M059J (cell line): ENCODE measurements around the gene SYNJ2. TPM values are rescaled to one million over a fixed set of nuclear protein-coding genes. Genes with fewer than 3 reads are reported as not detected.
A peak's percentile ranks its signal among the peaks of the same experiment; 100 is the strongest.

ENCODE experiments used
- DNase-seq: peaks from one replicate; pipeline ENCODE4 v3.0.0-alpha.2; 2012; ENCODE audit warnings: low read depth
- total RNA-seq: library from RNA; depleted of rRNA; stranded (reverse); fragments of >200 nt; shearing (Covaris generic); gene quantifications from 2 replicates; pipeline ENCODE4 v1.2.3, GENCODE V29; 2014

Gene SYNJ2
- total RNA-seq, 1 experiment from 2014 or later = 50.4 TPM

DNA sequence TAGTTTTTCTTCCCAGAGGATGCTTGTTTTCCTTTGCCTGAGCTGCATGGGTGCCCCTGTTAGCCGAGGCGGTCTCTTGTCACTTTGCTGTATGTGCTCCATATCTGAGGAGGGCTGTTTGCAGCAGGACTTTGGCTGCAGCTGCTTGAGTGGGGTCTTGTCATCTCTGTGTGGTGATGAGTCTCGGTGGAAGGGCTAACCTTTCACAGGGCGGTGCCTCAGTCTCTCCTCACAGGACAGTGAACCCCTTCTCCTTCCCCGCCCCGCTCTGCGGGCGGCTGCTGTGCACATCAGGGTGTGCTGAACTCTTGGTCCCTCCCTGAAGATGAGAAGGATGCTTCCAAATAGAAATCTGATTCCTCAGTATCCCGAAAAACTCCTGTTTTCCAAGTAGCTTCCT is 75.1 kb downstream of the SYNJ2 start:
- no peak for DNase-seq

DNA sequence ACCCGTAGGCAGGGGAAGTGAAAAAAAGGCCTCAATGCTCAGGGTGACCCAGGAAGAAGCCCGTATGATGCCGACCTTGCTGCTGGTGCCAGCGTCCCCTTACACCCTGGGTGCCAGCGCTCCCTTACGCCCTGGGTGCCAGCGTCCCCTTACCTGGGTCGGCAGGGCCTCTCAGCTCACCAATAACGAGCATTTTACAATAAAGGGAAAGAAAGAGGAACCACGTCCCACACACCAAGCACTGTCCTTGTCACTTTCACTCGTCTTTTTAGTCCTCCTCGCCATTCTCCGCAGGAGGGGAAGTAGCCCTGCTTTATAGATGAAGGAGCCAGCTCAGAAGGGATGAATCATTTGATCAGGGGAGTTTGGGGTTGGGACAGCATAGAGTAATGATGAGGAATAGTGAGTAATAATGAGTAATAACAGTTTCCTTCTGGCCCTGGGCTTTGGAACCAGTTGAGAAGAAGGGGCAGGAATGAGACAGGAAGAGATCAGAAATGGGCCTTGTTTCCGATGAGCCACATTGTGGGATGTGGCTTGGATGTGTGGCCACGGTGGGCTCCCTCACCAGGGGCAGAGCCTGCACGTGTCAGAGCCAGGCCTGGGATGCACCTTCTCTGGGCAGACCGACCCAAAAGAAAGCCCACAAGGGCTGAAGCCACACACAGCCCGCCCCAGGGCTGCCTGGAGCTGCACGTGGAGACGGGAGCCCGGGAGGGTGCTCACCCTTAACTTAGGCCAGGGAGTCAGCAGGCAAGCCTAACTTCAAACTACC is 75.7 kb downstream of the SYNJ2 start:
- DNase-seq = peak; percentile 99

DNA sequence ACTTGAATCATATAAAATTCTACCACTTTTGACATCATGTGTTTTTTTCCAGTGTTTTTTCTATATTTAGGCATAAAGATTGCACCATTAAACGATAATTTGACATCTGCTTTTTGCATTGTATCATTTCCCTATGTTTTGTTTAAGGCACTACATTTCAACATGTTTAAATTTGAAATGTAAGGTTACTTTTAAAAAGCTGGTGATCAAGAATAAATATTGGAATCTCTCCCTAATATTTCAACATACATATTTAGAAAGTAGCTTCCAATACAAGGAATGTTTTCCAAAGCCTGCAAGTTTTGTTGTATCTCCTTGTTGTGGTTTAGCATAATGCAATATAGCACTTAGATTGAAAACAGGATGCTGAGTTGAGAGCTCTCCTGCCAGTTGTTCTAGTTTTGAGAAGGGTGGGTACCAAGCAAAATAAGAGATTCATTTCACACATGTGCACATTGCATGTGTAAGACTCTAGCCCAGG is 76.5 kb downstream of the SYNJ2 start:
- DNase-seq = no peak

DNA sequence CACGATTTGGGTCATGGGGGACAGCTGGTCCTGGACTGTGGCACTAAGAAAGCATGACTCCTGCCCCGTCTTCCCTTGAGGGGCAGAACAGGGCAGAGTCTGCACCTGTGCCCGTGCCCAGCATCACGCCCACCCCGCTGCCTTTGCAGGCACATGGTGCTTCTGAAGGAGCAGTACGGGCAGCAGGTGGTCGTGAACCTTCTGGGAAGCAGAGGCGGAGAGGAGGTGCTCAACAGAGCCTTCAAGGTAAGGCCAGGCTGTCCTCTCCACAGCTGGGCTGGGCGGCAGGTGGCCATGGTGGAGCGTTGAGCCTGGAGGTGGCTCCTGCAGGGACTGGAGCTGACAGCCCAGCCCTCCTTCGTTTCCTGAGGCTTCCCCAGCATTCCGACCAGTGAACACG is 77.4 kb downstream of the SYNJ2 start:
- DNase-seq = no peak

DNA sequence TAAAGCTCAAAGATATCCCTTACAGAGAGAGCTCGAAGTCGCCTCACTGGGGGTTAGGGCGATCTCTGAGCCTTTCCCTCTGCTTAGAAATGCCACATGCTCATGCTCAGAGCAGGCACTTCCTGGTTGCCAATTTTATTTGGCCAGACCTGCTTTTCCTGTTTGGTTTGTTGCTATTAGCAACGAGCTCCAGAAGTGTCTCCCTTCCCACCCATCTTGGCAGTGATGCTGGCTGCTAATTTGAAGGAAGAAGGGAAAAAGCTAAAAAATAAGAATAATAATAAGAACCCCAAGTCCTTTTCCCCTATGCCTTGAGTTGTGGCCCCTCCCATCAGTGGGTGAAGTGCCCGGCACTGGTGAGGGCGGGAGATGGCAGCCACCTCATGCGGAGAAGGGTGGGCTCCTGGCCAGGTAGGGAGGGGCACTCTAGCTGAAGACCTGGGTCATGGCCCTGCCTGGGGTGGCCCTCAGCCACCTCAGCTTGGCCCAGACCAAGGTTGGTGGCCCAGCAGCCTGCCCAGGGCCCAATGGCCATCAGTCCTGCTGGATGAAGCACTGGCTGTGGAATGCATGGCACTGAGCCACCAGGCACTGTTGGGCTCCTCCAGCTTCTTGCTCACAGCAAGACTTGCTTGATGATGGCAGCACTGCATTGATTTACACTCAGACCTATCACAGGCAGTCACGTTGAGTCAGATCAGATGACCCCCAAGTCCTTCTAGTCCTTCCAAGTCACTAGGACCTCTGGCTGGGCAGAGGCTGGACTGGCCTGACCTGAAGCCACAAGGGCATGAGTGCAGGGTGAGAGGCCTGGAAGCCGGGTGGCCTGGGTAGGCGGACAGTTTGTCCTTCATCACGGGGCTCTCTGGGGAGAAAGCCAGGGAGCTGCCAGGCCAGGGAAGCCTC is 79.0 kb downstream of the SYNJ2 start:
- peak; percentile 99 for DNase-seq

DNA sequence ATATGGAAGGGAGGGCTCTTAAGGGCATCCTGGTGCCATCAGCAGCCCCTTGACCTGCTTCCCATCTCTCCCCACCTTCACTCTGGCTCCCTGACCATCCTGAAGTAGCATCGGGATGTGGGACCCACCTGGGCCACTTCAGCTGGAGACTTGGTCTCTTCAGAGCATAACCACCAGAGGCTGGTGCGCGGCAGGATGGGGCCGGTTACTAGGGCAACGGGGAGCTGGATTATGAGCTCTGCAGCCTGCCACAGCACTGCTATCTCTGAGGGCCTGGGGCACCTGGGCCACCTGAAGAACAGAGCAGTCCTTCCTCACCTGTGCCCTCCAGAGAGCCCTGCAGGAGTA is 79.7 kb downstream of the SYNJ2 start:
- DNase-seq = peak; percentile 64

DNA sequence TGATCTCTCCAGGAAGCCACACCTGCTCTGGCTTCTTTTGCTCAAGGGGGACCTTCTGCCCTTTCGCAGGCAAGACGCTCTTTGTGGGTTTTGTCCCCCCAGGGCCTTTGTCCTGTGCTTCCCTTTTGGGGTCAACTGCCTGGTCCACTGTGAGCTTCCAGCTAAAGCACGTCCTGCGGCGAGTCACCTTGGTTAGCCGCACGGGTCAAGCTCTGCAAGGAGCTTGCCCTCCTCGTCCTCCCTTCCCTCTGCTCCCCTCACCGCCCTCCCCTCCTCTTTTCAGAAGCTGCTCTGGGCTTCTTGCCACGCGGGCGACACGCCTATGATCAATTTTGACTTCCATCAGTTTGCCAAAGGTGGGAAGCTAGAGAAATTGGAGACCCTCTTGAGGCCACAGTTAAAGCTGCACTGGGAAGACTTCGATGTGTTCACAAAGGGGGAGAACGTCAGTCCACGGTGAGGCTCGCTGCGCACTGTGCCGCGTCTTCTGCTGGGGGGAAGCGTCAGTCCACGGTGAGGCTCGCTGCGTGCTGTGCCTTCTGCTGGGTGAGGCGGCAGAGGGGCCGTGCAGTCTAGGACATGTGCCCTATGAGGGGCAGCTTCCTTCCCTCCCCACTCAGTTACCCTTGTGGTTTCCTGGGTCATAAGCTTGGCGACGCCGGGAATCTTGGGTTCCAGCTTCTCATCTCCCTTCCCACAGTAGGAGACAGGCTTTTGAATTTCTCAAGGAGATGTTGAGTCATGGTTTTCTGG is 80.2 kb downstream of the SYNJ2 start:
- peak; percentile 84 for DNase-seq

DNA sequence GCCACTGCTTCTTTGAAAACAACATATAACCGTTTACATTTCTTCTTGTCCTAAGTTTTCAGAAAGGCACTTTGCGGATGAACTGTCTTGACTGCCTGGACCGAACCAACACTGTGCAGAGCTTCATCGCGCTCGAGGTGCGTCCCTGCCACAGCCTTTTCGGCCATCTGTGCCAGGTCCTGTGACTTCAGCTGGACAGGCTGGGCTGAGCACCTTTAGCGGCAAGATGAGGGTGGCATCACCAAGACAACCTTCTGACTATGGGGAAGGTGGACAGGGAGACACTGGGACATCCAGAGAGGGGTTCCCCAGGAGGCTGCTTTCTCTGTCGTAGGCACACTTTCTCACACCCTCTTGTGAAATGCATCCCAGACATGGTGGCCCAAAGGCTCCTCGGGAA is 82.1 kb downstream of the SYNJ2 start:
- no peak for DNase-seq

DNA sequence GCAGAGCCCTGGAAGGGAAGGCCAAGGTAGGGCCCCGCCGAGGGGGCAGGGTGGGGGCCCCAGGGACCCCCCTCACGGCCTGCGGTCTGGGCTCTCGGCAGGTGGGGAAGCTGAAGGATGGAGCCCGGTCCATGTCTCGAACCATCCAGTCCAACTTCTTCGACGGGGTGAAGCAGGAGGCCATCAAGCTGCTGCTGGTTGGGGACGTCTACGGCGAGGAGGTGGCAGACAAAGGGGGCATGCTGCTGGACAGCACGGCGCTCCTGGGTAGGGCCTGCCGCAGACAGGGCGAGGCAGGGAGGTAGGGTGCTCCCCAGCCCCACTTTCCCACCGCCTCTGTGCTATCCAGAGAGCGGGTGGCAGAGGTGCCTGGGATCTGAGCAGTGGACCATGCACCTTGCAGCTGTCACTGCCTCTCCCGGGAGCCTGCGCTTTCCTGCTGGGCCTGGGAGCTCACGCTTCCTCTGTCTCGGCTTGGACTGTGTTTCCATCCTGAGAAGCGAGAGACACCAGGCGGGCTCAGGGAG is 83.1 kb downstream of the SYNJ2 start:
- DNase-seq = no peak

DNA sequence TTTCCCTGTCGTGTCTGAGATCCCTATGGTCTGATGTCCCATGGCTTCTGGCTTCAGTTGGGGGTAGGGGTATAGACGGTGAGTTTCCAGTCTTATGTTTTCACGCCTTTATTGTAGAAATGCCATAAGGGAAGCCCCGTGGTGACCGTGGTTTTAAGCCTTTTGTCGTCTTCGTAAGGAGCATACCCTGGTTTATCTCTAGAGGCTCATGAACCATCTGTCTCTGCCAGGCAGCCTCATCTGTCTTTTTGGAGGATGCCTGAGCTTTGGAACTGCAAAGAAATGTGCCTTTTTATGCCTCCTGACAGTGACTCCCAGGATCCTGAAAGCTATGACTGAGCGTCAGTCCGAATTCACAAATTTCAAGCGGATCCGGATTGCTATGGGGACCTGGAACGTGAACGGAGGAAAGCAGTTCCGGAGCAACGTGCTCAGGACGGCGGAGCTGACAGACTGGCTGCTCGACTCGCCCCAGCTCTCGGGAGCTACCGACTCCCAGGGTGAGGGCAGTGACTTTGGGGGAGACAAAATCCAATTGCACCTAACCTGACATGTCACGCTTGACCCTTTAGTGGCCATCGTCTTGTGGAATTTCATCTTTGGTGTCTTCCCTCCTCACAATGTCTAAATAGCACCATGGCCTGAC is 84.6 kb downstream of the SYNJ2 start:
- DNase-seq = no peak

DNA sequence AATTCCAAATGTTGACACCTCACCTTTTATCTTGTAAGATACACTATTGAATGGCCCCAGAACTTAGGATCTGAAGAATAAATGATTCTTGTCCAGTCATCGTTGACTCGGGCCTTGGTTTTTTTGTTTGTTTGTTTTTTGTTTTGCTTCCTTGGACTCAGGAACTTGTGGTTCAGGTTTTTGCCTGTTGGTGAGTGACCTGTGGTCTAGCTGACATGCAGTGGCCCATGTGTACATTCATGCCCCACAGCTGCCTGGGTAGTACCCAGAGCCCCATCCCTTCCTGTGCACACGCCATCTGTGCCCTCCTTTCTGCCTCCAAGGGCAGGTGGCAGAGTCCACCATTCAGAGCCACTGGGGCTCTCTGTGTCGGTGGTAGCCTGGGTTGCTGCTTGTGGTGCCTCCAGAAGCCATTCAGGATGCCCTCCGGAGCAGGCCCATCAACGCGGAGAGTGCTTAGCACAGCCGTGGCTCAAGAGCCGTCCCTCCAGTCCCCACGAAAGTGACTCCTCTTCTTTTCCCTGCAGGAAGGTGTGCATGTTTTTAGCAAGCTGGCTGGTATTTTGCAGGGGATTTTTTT is 85.9 kb downstream of the SYNJ2 start:
- peak; percentile 84 for DNase-seq

DNA sequence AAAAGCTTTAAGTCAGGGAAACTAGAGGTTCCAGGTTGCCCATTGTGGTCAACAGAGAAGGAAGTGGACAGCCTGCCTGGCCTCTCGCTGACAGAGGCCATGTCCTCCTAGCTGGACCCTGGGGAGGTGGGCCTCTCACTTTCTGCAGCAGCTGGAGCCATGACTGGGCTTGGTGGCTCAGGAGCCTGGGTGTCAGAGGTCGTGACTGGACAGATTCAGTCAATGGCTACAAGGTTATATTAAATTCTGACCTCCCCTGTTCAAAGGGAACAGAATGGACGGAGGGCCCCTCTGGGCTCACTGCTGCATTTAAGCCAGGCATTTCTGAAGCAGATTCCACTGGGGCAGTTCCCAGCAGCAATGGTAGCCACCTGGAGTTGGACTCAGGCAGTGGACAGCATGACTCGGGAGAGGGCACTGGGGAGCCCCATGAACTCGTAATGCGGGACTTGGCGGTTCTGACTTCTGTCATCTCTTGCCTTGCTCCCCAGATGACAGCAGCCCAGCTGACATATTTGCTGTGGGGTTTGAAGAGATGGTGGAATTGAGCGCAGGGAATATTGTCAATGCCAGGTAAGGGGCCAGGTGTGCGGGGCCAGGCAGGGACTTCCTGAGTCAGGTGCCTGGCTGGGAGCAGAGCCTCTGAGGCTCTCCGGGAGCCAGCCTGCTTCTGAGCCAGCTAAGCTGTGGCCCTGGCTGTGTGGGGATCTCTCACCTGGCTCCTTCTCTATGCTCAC is 86.7 kb downstream of the SYNJ2 start:
- DNase-seq = peak; percentile 67

DNA sequence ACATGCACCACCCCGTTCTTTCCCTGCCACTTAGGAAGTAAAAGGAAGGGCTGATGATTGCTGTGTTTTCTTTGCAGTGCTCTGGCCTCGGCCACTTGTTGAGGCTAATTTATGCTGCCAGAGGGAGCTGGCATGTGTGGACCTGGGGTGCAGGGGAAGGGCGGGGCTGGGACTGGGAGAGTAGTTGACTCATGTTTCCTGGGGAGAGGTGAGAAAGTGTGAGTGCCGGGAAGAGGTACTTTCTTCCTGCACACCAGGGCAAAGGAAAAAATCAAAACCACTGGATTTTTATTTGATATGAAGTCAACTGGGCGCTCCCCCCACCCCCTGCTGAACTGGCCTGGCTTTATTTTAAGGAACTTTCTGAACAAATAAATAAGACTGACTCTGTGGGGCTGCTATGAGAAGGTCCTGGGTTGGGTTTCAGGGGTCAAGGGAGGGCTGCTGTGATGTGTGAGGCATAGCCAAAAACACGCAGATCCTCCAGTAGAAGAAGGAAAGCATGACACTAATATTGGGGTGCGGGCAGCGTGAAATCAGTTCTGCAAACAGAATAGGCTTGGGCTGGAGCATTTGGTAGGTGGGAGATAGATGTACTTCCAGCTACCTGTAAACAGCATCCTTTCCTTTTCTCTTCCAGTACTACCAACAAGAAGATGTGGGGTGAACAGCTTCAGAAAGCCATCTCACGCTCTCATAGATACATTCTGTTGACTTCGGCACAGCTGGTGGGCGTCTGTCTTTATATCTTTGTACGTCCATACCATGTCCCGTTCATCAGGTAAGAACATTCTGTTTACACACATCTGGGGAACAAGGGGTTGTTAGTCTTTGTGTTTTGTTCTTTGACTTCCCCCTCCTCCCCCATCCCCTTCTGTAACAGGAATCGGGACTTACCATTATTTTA is 87.5 kb downstream of the SYNJ2 start:
- peak; percentile 98 for DNase-seq

DNA sequence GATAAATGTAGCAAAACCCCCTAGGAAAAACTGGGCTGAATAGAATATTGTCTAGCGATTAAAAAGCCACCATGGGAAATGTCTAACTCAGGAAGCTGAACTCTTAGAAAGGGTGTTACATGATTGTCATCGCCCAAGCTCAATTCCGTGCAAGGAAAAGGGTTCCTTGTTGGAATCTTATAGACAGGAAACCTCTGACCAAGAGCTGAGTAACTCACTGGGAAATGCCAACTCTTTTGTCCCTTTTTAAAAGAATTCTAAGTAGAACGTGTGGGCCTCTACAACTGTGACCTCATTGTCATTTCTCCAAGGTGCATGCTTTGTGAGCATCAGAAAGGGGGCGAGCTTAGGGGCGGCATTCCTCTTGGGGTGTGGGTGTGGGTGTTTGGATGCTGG is 88.1 kb downstream of the SYNJ2 start:
- peak; percentile 90 for DNase-seq

DNA sequence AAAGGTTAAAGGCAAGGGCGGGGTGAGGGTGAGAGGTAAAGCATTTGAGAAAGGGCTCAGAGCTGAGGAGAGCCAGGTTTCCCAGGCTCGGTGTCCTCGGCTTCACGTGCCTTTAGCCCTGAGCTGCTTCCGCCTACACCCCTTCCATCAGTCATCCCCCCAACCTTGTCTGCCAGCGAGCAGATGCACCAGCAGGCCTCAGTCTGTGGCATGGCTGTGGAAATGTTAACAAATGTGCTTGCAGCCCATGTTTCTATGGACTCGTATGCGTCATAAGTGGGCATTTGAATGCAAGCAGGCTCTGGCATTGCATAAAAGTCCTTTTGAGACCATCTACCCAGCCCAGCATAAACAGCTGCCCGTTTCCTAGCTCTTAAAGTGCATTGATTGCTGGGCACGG is 88.8 kb downstream of the SYNJ2 start:
- DNase-seq = no peak

DNA sequence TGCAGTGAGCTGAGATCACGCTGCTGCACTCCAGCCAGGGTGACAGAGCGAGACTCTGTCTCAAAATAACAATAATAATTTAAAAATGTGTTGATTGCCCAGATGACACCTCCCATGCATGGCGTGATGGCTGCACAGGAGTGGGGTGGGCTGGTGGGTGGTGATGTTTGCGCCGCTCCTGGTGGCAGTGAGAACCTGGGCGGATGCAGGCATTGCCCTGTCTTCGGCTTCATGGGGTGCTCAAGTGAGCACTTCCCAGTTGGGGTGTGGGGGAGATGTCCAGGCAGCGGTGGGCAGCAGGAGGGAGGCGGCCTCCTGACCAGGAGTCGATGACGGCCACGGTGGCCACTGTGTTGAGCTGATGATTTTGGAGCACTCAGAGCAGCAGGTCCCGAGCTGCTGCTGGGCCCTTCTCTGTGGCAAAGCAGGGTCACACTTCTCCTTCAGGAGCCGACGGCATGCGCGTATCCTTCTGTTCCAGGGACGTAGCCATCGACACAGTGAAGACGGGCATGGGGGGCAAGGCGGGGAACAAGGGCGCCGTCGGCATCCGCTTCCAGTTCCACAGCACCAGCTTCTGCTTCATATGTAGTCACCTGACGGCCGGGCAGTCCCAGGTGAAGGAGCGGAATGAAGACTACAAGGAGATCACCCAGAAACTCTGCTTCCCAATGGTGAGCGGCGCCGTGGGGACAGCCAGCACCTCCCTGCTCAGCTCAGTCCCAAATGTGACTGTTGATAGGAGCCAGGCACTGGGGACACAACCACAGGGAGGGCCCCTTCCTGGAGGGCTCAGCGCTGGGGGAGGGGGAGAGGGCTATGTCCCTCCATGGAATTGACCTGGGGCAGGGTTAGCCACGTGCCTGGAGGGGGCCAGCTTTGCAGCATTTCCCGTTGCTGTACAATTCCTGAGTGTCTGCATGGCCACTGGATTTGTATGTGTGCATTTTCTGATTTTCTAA is 89.7 kb downstream of the SYNJ2 start:
- DNase-seq = no peak

DNA sequence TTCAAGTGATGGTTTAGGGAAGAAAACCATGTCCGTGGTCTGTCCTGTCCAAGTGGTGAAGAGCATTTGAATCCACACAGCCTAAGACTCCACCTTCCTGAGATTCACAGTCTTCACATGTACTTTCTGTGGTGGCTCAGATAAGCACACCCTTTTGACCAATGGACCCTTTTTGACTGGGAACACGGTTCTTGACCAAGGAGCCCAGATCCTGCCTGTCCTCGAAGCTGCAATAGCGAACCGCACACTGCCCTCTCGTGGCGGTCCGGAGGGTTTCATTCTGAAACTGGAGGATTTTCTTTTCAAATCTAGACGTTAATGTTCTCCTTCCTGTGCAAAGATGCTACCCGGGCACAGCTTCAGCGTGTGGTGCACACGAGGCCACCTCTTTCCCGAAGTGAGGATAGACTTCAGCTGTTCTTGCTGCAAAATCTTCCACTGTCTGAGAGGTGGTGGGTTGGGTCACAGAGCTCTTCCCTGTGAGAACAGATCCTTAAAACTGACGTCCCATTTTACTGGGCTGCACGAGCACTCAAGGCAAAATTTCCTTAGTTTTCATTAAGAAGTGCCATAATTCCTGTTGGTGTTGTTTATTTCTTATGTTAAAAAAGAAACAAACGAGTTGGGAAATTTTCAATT is 90.5 kb downstream of the SYNJ2 start:
- peak; percentile 77 for DNase-seq

DNA sequence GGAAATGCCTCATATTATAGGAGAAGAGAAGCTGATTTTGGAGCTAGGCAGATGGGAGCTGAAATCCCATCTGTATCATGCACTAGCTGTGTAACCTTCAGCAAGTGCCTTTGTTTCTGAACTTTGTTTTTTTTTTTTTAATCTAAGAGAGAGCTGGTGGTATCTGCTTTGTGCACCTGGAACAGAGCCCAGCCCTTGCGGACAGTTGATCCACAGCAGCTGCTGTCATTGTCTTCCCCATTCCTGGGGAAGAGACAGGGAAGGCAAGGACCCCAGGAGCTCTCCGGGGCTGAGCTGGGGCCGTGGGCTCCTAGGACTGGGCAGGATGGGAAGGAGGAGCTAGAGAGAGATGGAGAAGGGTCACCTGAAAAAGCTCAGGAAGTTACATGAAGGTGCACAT is 92.1 kb downstream of the SYNJ2 start:
- DNase-seq = no peak
